ENCODE results near the gene OGFOD2. TPM values are rescaled to one million over a fixed set of nuclear protein-coding genes. Genes with fewer than 3 reads are reported as not detected.

The OGFOD2 gene
- total and polyA plus RNA-seq, 2 of the 13 experiments (the other 11 are each of a cell fraction or from before 2014, with no cell fraction given) = 13.2 to 14.6 TPM

DNA sequence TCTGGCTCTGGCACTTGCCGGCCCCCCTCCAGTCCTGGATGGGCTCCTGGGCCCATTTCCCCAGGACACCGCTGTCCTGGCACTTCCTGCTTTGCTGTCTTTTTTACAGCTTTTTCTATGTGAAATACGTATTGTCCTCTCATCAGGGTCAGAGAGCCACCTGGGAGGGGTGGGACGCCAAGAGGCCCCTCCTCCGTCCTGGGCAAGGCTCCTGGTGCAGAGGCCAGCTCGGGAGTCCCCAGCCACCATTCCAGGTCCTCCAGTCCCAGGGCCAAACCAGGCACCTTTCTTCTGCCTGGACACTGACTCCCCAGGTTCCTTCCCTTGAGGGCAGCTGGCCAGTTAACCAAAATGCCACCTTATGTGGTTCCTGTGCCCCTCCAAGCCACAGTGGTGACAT lies 28.2 kb downstream of the OGFOD2 start:
- WGBS (ENCODE audit: low lambda C conversion rate) = 95% methylated on average over 6 of the region's 6 CpGs

DNA sequence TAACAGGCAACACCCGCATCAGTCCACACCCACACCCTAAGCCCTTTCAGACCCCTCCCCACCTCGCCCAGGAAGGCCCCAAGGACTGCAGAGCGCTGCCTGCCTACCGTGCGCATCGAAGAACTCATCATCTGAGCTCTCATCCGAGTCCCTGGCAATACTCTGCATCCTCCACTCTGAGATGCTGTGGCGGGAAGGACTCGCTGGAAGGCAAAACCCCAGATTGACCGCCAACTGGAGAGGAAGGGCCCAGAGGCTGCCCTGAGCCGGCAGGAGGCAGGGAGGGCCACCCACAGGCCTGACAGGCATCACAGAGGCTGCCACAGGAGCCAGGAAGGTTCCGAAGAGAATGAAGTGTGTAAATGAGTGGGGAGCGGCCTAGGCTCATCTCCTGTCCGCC lies 29.2 kb downstream of the OGFOD2 start:
- CTCF ChIA-PET (ENCODE audit: low intra/inter-chr PET ratio, low total read pairs) = no interaction called here

More for the DNA sequence above, 28.2 kb downstream of the OGFOD2 start:
- Histone ChIP-seq H3K4me3 (replicated peaks in 1 of 3; ENCODE audit: insufficient read depth in 1 of 3, low read depth in 2 of 3, low read length in 3 of 3) (no peak overlapping the region), H2AFZ (ENCODE audit: low read length) (no peak overlapping the region), H3K27ac (ENCODE audit: extremely low read length, insufficient read depth, low read length) (no peak overlapping the region), H3K27me3 (ENCODE audit: control insufficient read depth in 1 of 2, insufficient read depth in 2 of 2, low read length in 2 of 2) (no peaks in the 10 kb centered on the region; a peak in 1 of 5 replicates), H3K4me2 (ENCODE audit: low read depth, low read length) (no peak overlapping the region), H3K36me3 (replicated peaks in 1 of 2; ENCODE audit: control insufficient read depth in 1 of 2, insufficient read depth in 2 of 2, low read length in 2 of 2) (peaks cover 8 to 12% of the 10 kb centered on the region in 2 experiments), H3K9me3 (ENCODE audit: low read length) (no peaks in the 10 kb centered on the region), H3K9ac (ENCODE audit: insufficient read depth, low read depth, low read length) (no peak overlapping the region), H4K20me1 (ENCODE audit: insufficient read depth, low read length) (no peaks in the 10 kb centered on the region), H3K79me2 (ENCODE audit: insufficient read depth, low read length) (no peaks in the 10 kb centered on the region), H3K4me1 (ENCODE audit: insufficient read depth, low read length) (no peaks in the 10 kb centered on the region)
- no peak for DNase-seq (ENCODE audit: low spot score)
- BruUV-seq (replicated peaks) = no TSS peak
- in situ Hi-C loops (cut with HindIII; ENCODE audit: extremely low pct_ligation_motif_present, low pct_unique_long_range_greater_than_20kb) = no loop called here
- FAIRE-seq = no peak
- CTCF ChIA-PET (ENCODE audit: low intra/inter-chr PET ratio, low total read pairs) = no interaction called here
- no peak for TF ChIP-seq SETDB1 (CRISPR knock-in tag; IDR thresholded peaks at IDR 0.05; ENCODE audit: borderline replicate concordance)
- no peak for ATAC-seq
- intact Hi-C loops (cut with micrococcal nuclease; ENCODE audit: unreplicated experiment) = no loop called here
- POLR2A ChIA-PET = no interaction called here

More for the DNA sequence above, 29.2 kb downstream of the OGFOD2 start:
- POLR2A ChIA-PET = no interaction called here
- no TSS peak for BruUV-seq (replicated peaks)
- FAIRE-seq (no peak), ATAC-seq (no peak), DNase-seq (ENCODE audit: low spot score) (no peak)
- no peak overlapping the region for H2AFZ ChIP-seq (ENCODE audit: low read length)
- no peak overlapping the region for H3K4me3 ChIP-seq (replicated peaks in 1 of 3; ENCODE audit: insufficient read depth in 1 of 3, low read depth in 2 of 3, low read length in 3 of 3)
- in situ Hi-C loops (cut with HindIII; ENCODE audit: extremely low pct_ligation_motif_present, low pct_unique_long_range_greater_than_20kb) (no loop called here), intact Hi-C loops (cut with micrococcal nuclease; ENCODE audit: unreplicated experiment) (no loop called here)
- no peaks in the 10 kb centered on the region for H3K79me2 ChIP-seq (ENCODE audit: insufficient read depth, low read length)
- TF ChIP-seq ZNF180 (CRISPR knock-in tag; IDR thresholded peaks at IDR 0.05; ENCODE audit: borderline replicate concordance, low read depth) = no peak
- TF ChIP-seq ZNF317 (CRISPR knock-in tag; IDR thresholded peaks at IDR 0.05) = no peak
- TF ChIP-seq NCOA5 (CRISPR knock-in tag; IDR thresholded peaks at IDR 0.05) = no peak
- TF ChIP-seq KLF9 (CRISPR knock-in tag; IDR thresholded peaks at IDR 0.05; ENCODE audit: low read depth) = no peak
- no peak for TF ChIP-seq FOXJ3 (CRISPR knock-in tag; IDR thresholded peaks at IDR 0.05; ENCODE audit: borderline replicate concordance)
- TF ChIP-seq PHF21A (CRISPR knock-in tag; IDR thresholded peaks at IDR 0.05) = no peak
- TF ChIP-seq SUZ12 (IDR thresholded peaks at IDR 0.05; ENCODE audit: low read depth, low read length) = no peak
- TF ChIP-seq AHR (CRISPR knock-in tag; IDR thresholded peaks at IDR 0.05) = no peak
- no peaks in the 10 kb centered on the region for H3K9me3 ChIP-seq (ENCODE audit: low read length)
- H3K4me2 ChIP-seq (ENCODE audit: low read depth, low read length) = no peak overlapping the region
- H3K4me1 ChIP-seq (ENCODE audit: insufficient read depth, low read length) = no peaks in the 10 kb centered on the region
- WGBS (ENCODE audit: low lambda C conversion rate) = 93% methylated on average over 14 of the region's 14 CpGs
- H3K27ac ChIP-seq (ENCODE audit: extremely low read length, insufficient read depth, low read length) = no peak overlapping the region
- no peaks in the 10 kb centered on the region; a peak in 1 of 5 replicates for H3K27me3 ChIP-seq (ENCODE audit: control insufficient read depth in 1 of 2, insufficient read depth in 2 of 2, low read length in 2 of 2)
- no peaks in the 10 kb centered on the region for H4K20me1 ChIP-seq (ENCODE audit: insufficient read depth, low read length)
- H3K36me3 ChIP-seq (replicated peaks in 1 of 2; ENCODE audit: control insufficient read depth in 1 of 2, insufficient read depth in 2 of 2, low read length in 2 of 2) = peaks cover 10 to 14% of the 10 kb centered on the region in 2 experiments
- no peak overlapping the region for H3K9ac ChIP-seq (ENCODE audit: insufficient read depth, low read depth, low read length)

All from HepG2 (cell line).